ENCODE measurements around the gene LILRA5. TPM values are rescaled to one million over a fixed set of nuclear protein-coding genes. Genes with fewer than 3 reads are reported as not detected.
"Not testable (repeated sequence)": the region's sequence is repeated elsewhere in the genome, so short reads cannot be mapped to it uniquely, and the experiment has no call there.

The LILRA5 gene
- total RNA-seq = 1.4 TPM

- peak; percentile 47 for DNase-seq (ENCODE audit: low spot score)
- peak; percentile 66 for ATAC-seq
These were observed at the start of gene LILRA5 for GRCh38 chr19:54312436-54313377. Gene LILRA5 (minus strand): TSS chr19:54313166. CDS start chr19:54313019, 147 bp downstream.

- not testable (repeated sequence) for DNase-seq (ENCODE audit: low spot score); ATAC-seq
These were observed 48.9 kb upstream of the LILRA5 start for GRCh38 chr19:54361680-54362422.

- ATAC-seq = peak; percentile 73
- DNase-seq (ENCODE audit: low spot score) = not testable (repeated sequence)
These were observed 46.3 kb upstream of the LILRA5 start for GRCh38 chr19:54359149-54359820.

GRCh38 chr19:54357381-54357780 is 44.4 kb upstream of the LILRA5 start:
- ATAC-seq (no peak), DNase-seq (ENCODE audit: low spot score) (no peak)

GRCh38 chr19:54356444-54357056 is 43.6 kb upstream of the LILRA5 start:
- ATAC-seq = no peak
- DNase-seq (ENCODE audit: low spot score) = no peak

GRCh38 chr19:54355675-54356074 is 42.7 kb upstream of the LILRA5 start:
- ATAC-seq (no peak), DNase-seq (ENCODE audit: low spot score) (no peak)

GRCh38 chr19:54354761-54355160 is 41.8 kb upstream of the LILRA5 start:
- ATAC-seq (no peak), DNase-seq (ENCODE audit: low spot score) (no peak)

GRCh38 chr19:54352546-54352945 is 39.6 kb upstream of the LILRA5 start:
- no peak for DNase-seq (ENCODE audit: low spot score)
- no peak for ATAC-seq

- DNase-seq (ENCODE audit: low spot score) (no peak), ATAC-seq (no peak)
These were observed 39.1 kb upstream of the LILRA5 start for GRCh38 chr19:54352041-54352440.

GRCh38 chr19:54351474-54351873 is 38.5 kb upstream of the LILRA5 start:
- DNase-seq (ENCODE audit: low spot score) = no peak
- ATAC-seq = no peak

- DNase-seq (ENCODE audit: low spot score) = no peak
- ATAC-seq = no peak
These were observed 33.0 kb upstream of the LILRA5 start for GRCh38 chr19:54345938-54346386.

GRCh38 chr19:54343868-54344267 is 30.9 kb upstream of the LILRA5 start:
- DNase-seq (ENCODE audit: low spot score) (no peak), ATAC-seq (no peak)

- no peak for DNase-seq (ENCODE audit: low spot score)
- ATAC-seq = no peak
These were observed 28.3 kb upstream of the LILRA5 start for GRCh38 chr19:54341295-54341694.

GRCh38 chr19:54339646-54340358 is 26.8 kb upstream of the LILRA5 start:
- DNase-seq (ENCODE audit: low spot score) (no peak), ATAC-seq (peak; percentile 37)

GRCh38 chr19:54338521-54338920 is 25.6 kb upstream of the LILRA5 start:
- DNase-seq (ENCODE audit: low spot score) = no peak
- ATAC-seq = no peak

GRCh38 chr19:54337858-54338230 is 24.9 kb upstream of the LILRA5 start:
- ATAC-seq = no peak
- no peak for DNase-seq (ENCODE audit: low spot score)

- DNase-seq (ENCODE audit: low spot score) (no peak), ATAC-seq (no peak)
These were observed 24.2 kb upstream of the LILRA5 start for GRCh38 chr19:54336893-54337857.

GRCh38 chr19:54335979-54336892 is 23.3 kb upstream of the LILRA5 start:
- ATAC-seq (peak; percentile 19), DNase-seq (ENCODE audit: low spot score) (no peak)

Data from left lobe of liver (tissue), 2 donors.